NCI-H128 (cell line): ENCODE data around the gene HOXC6.
A peak's percentile ranks its signal among the peaks of the same experiment; 100 is the strongest.

Experiments
- DNase-seq: peaks from one replicate; lab custom pipeline; 2025; ENCODE audit not compliant: unreplicated experiment; lab: John Stamatoyannopoulos, UW

Gene HOXC6

GRCh38 chr12:54025499-54026405 lies 2.5 kb upstream of the HOXC6 start:
- no peak for DNase-seq

- no peak for DNase-seq
Observed at GRCh38 chr12:54026640-54027441, 1.4 kb upstream of the HOXC6 start.

- no peak for DNase-seq
Observed at GRCh38 chr12:54027442-54027786, 826 bp upstream of the HOXC6 start.

- DNase-seq: no peak
Observed at GRCh38 chr12:54029529-54030441, 1.5 kb downstream of the HOXC6 start.

GRCh38 chr12:54030442-54030801 lies 2.2 kb downstream of the HOXC6 start:
- DNase-seq: no peak

GRCh38 chr12:54030889-54031471 lies 2.7 kb downstream of the HOXC6 start:
- DNase-seq: no peak

- no peak for DNase-seq
Observed at GRCh38 chr12:54031480-54031879, 3.2 kb downstream of the HOXC6 start.

GRCh38 chr12:54032086-54032619 lies 3.9 kb downstream of the HOXC6 start:
- no peak for DNase-seq

- peak; percentile 24 for DNase-seq
Observed at GRCh38 chr12:54032627-54033100, 4.4 kb downstream of the HOXC6 start, which contains the start of gene HOXC5. Gene HOXC5 (plus strand): TSS chr12:54033050. CDS start chr12:54033123, 73 bp downstream.

GRCh38 chr12:54033106-54033979 lies 5.1 kb downstream of the HOXC6 start:
- no peak for DNase-seq

GRCh38 chr12:54033980-54034784 lies 5.9 kb downstream of the HOXC6 start:
- no peak for DNase-seq

GRCh38 chr12:54034785-54035310 lies 6.6 kb downstream of the HOXC6 start:
- no peak for DNase-seq

- DNase-seq: no peak
Observed at GRCh38 chr12:54035568-54036264, 7.5 kb downstream of the HOXC6 start.

- no peak for DNase-seq
Observed at GRCh38 chr12:54036620-54037359, 8.6 kb downstream of the HOXC6 start.

GRCh38 chr12:54037360-54038283 lies 9.4 kb downstream of the HOXC6 start:
- DNase-seq: no peak
